HFFc6 (cell line): ENCODE measurements around the gene PFN1. TPM values are rescaled to one million over a fixed set of nuclear protein-coding genes. Genes with fewer than 3 reads are reported as not detected.

ENCODE experiments used
- DNase-seq: peaks from one replicate; pipeline ENCODE4 v3.0.0-alpha.2; 2018
- H3K27ac Mint-ChIP-seq: 2 replicates; pipeline ENCODE4 v1.8.0; 2020; ENCODE audit warnings: mild to moderate bottlenecking, mixed read lengths
- H3K27me3 Mint-ChIP-seq: 2 replicates; pipeline ENCODE4 v1.8.0; 2021; ENCODE audit warnings: mild to moderate bottlenecking, moderate library complexity, mixed read lengths; ENCODE audit not compliant: insufficient read depth
- H3K36me3 Mint-ChIP-seq: 2 replicates; pipeline ENCODE4 v1.8.0; 2021; ENCODE audit warnings: low read depth, mixed read lengths
- H3K4me1 Mint-ChIP-seq: 2 replicates; pipeline ENCODE4 v1.8.0; 2020; ENCODE audit warnings: low read depth, mixed read lengths
- H3K4me3 Mint-ChIP-seq: 2 replicates; pipeline ENCODE4 v1.8.0; 2020; ENCODE audit warnings: mild to moderate bottlenecking, moderate library complexity, mixed read lengths
- H3K9me3 Mint-ChIP-seq: 2 replicates; pipeline ENCODE4 v1.8.0; 2020; ENCODE audit warnings: mild to moderate bottlenecking, mixed read lengths
- CTCF ChIP-seq: fragments of 200-600 bp; sonication (generic); IDR thresholded peaks from 2 replicates; pipeline ENCODE4 v1.5.0; 2021; ENCODE audit warnings: antibody characterized with exemption, mild to moderate bottlenecking
- total RNA-seq, 6 experiments: library from RNA; stranded (reverse); fragmentation: NEBNext Ultra II Directional; extraction: Animal tissue kit (Norgen Biotek cat#: 25700); gene quantifications; 2 replicates in 1 of 6; 3 replicates in 5 of 6; pipeline ENCODE4 v1.2.3, GENCODE V29; 2021

PFN1 gene
- total RNA-seq, 6 experiments from 2014 or later, result 1,630 to 1,970 (median 1,832) TPM

- no peak for TF ChIP-seq CTCF
- no peak overlapping the region for H3K27ac Mint-ChIP-seq
- DNase-seq, result peak; percentile 100
- H3K36me3 Mint-ChIP-seq, result peaks cover 24% of the 10 kb centered on the region
- peaks cover 4% of the 10 kb centered on the region; the same call in 1 of the 2 replicates for H3K9me3 Mint-ChIP-seq
- H3K27me3 Mint-ChIP-seq, result peaks cover 18% of the 10 kb centered on the region
- no peak overlapping the region for H3K4me3 Mint-ChIP-seq
- peaks cover 15% of the 10 kb centered on the region for H3K4me1 Mint-ChIP-seq
These were observed 18.7 kb upstream of the PFN1 start for GRCh38 chr17:4966844-4967538.

GRCh38 chr17:4965311-4965986 lies 17.1 kb upstream of the PFN1 start:
- Mint-ChIP-seq H3K27me3 (peaks cover 18% of the 10 kb centered on the region), H3K36me3 (peaks cover 20% of the 10 kb centered on the region), H3K4me3 (no peak overlapping the region; the same call in 1 of the 2 replicates), H3K27ac (peak overlapping the region; percentile 67), H3K4me1 (peaks cover 15% of the 10 kb centered on the region), H3K9me3 (peaks cover 4% of the 10 kb centered on the region; the same call in 1 of the 2 replicates)
- DNase-seq, result no peak
- no peak for TF ChIP-seq CTCF

- H3K27me3 Mint-ChIP-seq, result peaks cover 13% of the 10 kb centered on the region
- no peak overlapping the region for H3K4me3 Mint-ChIP-seq
- no peak overlapping the region for H3K27ac Mint-ChIP-seq
- TF ChIP-seq CTCF, result no peak
- H3K4me1 Mint-ChIP-seq, result peaks cover 4% of the 10 kb centered on the region
- H3K9me3 Mint-ChIP-seq, result no peaks in the 10 kb centered on the region
- peaks cover 35% of the 10 kb centered on the region for H3K36me3 Mint-ChIP-seq
- no peak for DNase-seq
These were observed 12.1 kb upstream of the PFN1 start for GRCh38 chr17:4960279-4960922.

GRCh38 chr17:4959261-4959965 lies 11.1 kb upstream of the PFN1 start:
- Mint-ChIP-seq H3K4me1 (0 out of 2 replicates have a peak, but pooled peaks cover under 1% of the 10 kb centered on the region), H3K27me3 (peaks cover 8% of the 10 kb centered on the region), H3K36me3 (peaks cover 31% of the 10 kb centered on the region), H3K9me3 (no peaks in the 10 kb centered on the region), H3K4me3 (no peak overlapping the region), H3K27ac (no peak overlapping the region)
- no peak for TF ChIP-seq CTCF
- DNase-seq, result no peak

- Mint-ChIP-seq H3K4me1 (peaks cover 13% of the 10 kb centered on the region), H3K9me3 (no peaks in the 10 kb centered on the region), H3K27me3 (peaks cover 6% of the 10 kb centered on the region), H3K36me3 (peaks cover 31% of the 10 kb centered on the region), H3K4me3 (no peak overlapping the region), H3K27ac (no peak overlapping the region)
- no peak for DNase-seq
- no peak for TF ChIP-seq CTCF
These were observed 9.8 kb upstream of the PFN1 start for GRCh38 chr17:4958102-4958501.
